Karpas-422 (cell line): Measurements from ENCODE around the gene TEX28. TPM values are rescaled to one million over a fixed set of nuclear protein-coding genes. Genes with fewer than 3 reads are reported as not detected.
"Not testable (repeated sequence)": the region's sequence is repeated elsewhere in the genome, so short reads cannot be mapped to it uniquely, and the experiment has no call there.

Experiments
- DNase-seq: peaks from one replicate; pipeline ENCODE4 v3.0.0-alpha.2; 2015
- H2AFZ ChIP-seq: fragments of 200-600 bp; sonication (generic); 2 replicates; pipeline ENCODE4 v1.6.1; 2014; ENCODE audit warnings: antibody characterized with exemption, low read length, mixed read lengths
- H3K27ac ChIP-seq: fragments of 200-600 bp; sonication (generic); 2 replicates; pipeline ENCODE4 v1.5.1; 2014; ENCODE audit warnings: mild to moderate bottlenecking, low read length, moderate library complexity
- H3K27me3 ChIP-seq: fragments of 200-600 bp; sonication (generic); 2 replicates; pipeline ENCODE4 v1.6.1; 2014; ENCODE audit warnings: low read length, mixed read lengths
- H3K36me3 ChIP-seq: fragments of 200-600 bp; sonication (generic); 2 replicates; pipeline ENCODE4 v1.6.1; 2014; ENCODE audit warnings: low read length, mixed read lengths; ENCODE audit not compliant: insufficient read depth
- H3K4me1 ChIP-seq: fragments of 200-600 bp; sonication (generic); 2 replicates; pipeline ENCODE4 v1.6.1; 2014; ENCODE audit warnings: mild to moderate bottlenecking, low read length, mixed read lengths
- H3K4me2 ChIP-seq: fragments of 200-600 bp; sonication (generic); 2 replicates; pipeline ENCODE4 v1.6.1; 2014; ENCODE audit warnings: low read length, low read depth, mild to moderate bottlenecking; ENCODE audit not compliant: poor library complexity, severe bottlenecking
- H3K4me3 ChIP-seq: fragments of 200-600 bp; sonication (generic); 2 replicates; pipeline ENCODE4 v1.5.1; 2014; ENCODE audit warnings: mild to moderate bottlenecking, antibody characterized with exemption, low read length, mixed read lengths
- H3K79me2 ChIP-seq: fragments of 200-600 bp; sonication (generic); 2 replicates; pipeline ENCODE4 v1.6.1; 2014; ENCODE audit warnings: mild to moderate bottlenecking, low read length, mixed read lengths
- H3K9ac ChIP-seq: fragments of 200-600 bp; sonication (generic); 2 replicates; pipeline ENCODE4 v1.6.0; 2014; ENCODE audit warnings: low read length
- H3K9me2 ChIP-seq: fragments of 200-600 bp; sonication (generic), shearing (Covaris generic); replicated peaks from 2 replicates; pipeline ENCODE4 v1.6.0; 2014; ENCODE audit warnings: mild to moderate bottlenecking, low read length, moderate library complexity; ENCODE audit not compliant: insufficient read depth
- H3K9me3 ChIP-seq: fragments of 300-700, 200-600 bp; sonication (generic); 2 replicates; pipeline ENCODE4 v1.6.1; 2014; ENCODE audit warnings: low read length, mixed read lengths
- H4K20me1 ChIP-seq: fragments of 200-600 bp; sonication (generic); 2 replicates; pipeline ENCODE4 v1.6.1; 2014; ENCODE audit warnings: mild to moderate bottlenecking, antibody characterized with exemption, low read length, low read depth; ENCODE audit not compliant: insufficient read depth
- total RNA-seq: library from RNA; depleted of rRNA; stranded (reverse); fragments of >200 nt; shearing (Covaris generic); gene quantifications from 2 replicates; pipeline ENCODE4 v1.2.3, GENCODE V29; 2014; ENCODE audit warnings: low replicate concordance

The TEX28 gene
- total RNA-seq, 1 experiment from 2014 or later = not detected

GRCh38 chrX:154308108-154308946 is 13.4 kb upstream of the TEX28 start:
- H3K27me3 ChIP-seq = no peaks in the 10 kb centered on the region
- H3K9me2 ChIP-seq = no peaks in the 10 kb centered on the region
- H2AFZ ChIP-seq = no peak overlapping the region
- no peak overlapping the region for H3K27ac ChIP-seq
- H3K9ac ChIP-seq = no peak overlapping the region
- no peaks in the 10 kb centered on the region for H3K36me3 ChIP-seq
- H4K20me1 ChIP-seq = no peaks in the 10 kb centered on the region
- no peaks in the 10 kb centered on the region for H3K4me1 ChIP-seq
- no peaks in the 10 kb centered on the region for H3K79me2 ChIP-seq
- H3K9me3 ChIP-seq = no peaks in the 10 kb centered on the region
- no peak overlapping the region for H3K4me3 ChIP-seq
- no peak overlapping the region for H3K4me2 ChIP-seq
- peak; percentile 90 for DNase-seq

GRCh38 chrX:154307202-154307601 is 12.3 kb upstream of the TEX28 start:
- H3K79me2 ChIP-seq = no peaks in the 10 kb centered on the region
- no peaks in the 10 kb centered on the region for H4K20me1 ChIP-seq
- H3K36me3 ChIP-seq = no peaks in the 10 kb centered on the region
- H3K9me2 ChIP-seq = no peaks in the 10 kb centered on the region
- H3K9ac ChIP-seq = no peak overlapping the region
- no peak overlapping the region for H3K4me3 ChIP-seq
- no peaks in the 10 kb centered on the region for H3K9me3 ChIP-seq
- no peak overlapping the region for H3K27ac ChIP-seq
- no peak overlapping the region for H3K4me2 ChIP-seq
- H2AFZ ChIP-seq = no peak overlapping the region
- no peaks in the 10 kb centered on the region for H3K4me1 ChIP-seq
- no peaks in the 10 kb centered on the region for H3K27me3 ChIP-seq
- no peak for DNase-seq

- no peaks in the 10 kb centered on the region for H3K4me1 ChIP-seq
- H3K27ac ChIP-seq = no peak overlapping the region
These were observed 10.7 kb upstream of the TEX28 start for GRCh38 chrX:154305541-154306205.

GRCh38 chrX:154304846-154305245 is 9.9 kb upstream of the TEX28 start:
- Histone ChIP-seq H2AFZ (no peak overlapping the region), H3K27me3 (no peaks in the 10 kb centered on the region), H3K4me3 (no peak overlapping the region), H3K36me3 (no peaks in the 10 kb centered on the region), H3K4me2 (no peak overlapping the region), H3K27ac (no peak overlapping the region), H4K20me1 (no peaks in the 10 kb centered on the region), H3K9me3 (no peaks in the 10 kb centered on the region), H3K79me2 (no peaks in the 10 kb centered on the region), H3K9me2 (no peaks in the 10 kb centered on the region), H3K9ac (no peak overlapping the region), H3K4me1 (no peaks in the 10 kb centered on the region)
- no peak for DNase-seq

More at GRCh38 chrX:154305541-154306205, 10.7 kb upstream of the TEX28 start:
- Histone ChIP-seq H3K9me3 (no peaks in the 10 kb centered on the region), H3K27me3 (no peaks in the 10 kb centered on the region), H3K79me2 (no peaks in the 10 kb centered on the region), H3K9me2 (no peaks in the 10 kb centered on the region), H3K4me3 (no peak overlapping the region), H2AFZ (no peak overlapping the region), H3K36me3 (no peaks in the 10 kb centered on the region), H4K20me1 (no peaks in the 10 kb centered on the region), H3K4me2 (no peak overlapping the region), H3K9ac (no peak overlapping the region)
- DNase-seq = no peak

GRCh38 chrX:154303476-154303875 is 8.6 kb upstream of the TEX28 start:
- no peak for DNase-seq
- Histone ChIP-seq H3K79me2 (no peaks in the 10 kb centered on the region), H3K9me2 (no peaks in the 10 kb centered on the region), H4K20me1 (no peaks in the 10 kb centered on the region), H2AFZ (no peak overlapping the region), H3K4me1 (no peaks in the 10 kb centered on the region), H3K9me3 (no peaks in the 10 kb centered on the region), H3K4me3 (no peak overlapping the region), H3K9ac (no peak overlapping the region), H3K27me3 (no peaks in the 10 kb centered on the region), H3K36me3 (no peaks in the 10 kb centered on the region), H3K27ac (no peak overlapping the region), H3K4me2 (no peak overlapping the region)

- H3K9me2 ChIP-seq, H3K9ac ChIP-seq, H3K4me2 ChIP-seq, H4K20me1 ChIP-seq, H3K36me3 ChIP-seq, DNase-seq, H3K4me3 ChIP-seq, H2AFZ ChIP-seq, H3K27me3 ChIP-seq, H3K4me1 ChIP-seq, H3K79me2 ChIP-seq, H3K27ac ChIP-seq, H3K9me3 ChIP-seq: not testable (repeated sequence)
These were observed 8.1 kb upstream of the TEX28 start for GRCh38 chrX:154302998-154303397.

GRCh38 chrX:154300816-154301215 is 5.9 kb upstream of the TEX28 start:
- no peak overlapping the region for H3K9ac ChIP-seq
- H3K9me2 ChIP-seq = no peaks in the 10 kb centered on the region
- no peaks in the 10 kb centered on the region for H3K79me2 ChIP-seq
- H3K9me3 ChIP-seq = no peaks in the 10 kb centered on the region
- no peak overlapping the region for H3K27ac ChIP-seq
- no peak overlapping the region for H3K4me2 ChIP-seq
- no peaks in the 10 kb centered on the region for H3K4me1 ChIP-seq
- no peaks in the 10 kb centered on the region for H4K20me1 ChIP-seq
- DNase-seq = no peak
- no peak overlapping the region for H2AFZ ChIP-seq
- H3K27me3 ChIP-seq = no peaks in the 10 kb centered on the region
- H3K36me3 ChIP-seq = no peaks in the 10 kb centered on the region
- H3K4me3 ChIP-seq = no peak overlapping the region

GRCh38 chrX:154298312-154298711 is 3.4 kb upstream of the TEX28 start:
- H3K4me2 ChIP-seq = no peak overlapping the region
- no peaks in the 10 kb centered on the region for H4K20me1 ChIP-seq
- no peaks in the 10 kb centered on the region for H3K9me3 ChIP-seq
- H3K27me3 ChIP-seq = no peaks in the 10 kb centered on the region
- H3K4me1 ChIP-seq = no peaks in the 10 kb centered on the region
- no peaks in the 10 kb centered on the region for H3K36me3 ChIP-seq
- no peak overlapping the region for H3K9ac ChIP-seq
- H3K9me2 ChIP-seq = no peaks in the 10 kb centered on the region
- DNase-seq = no peak
- no peak overlapping the region for H3K4me3 ChIP-seq
- H3K27ac ChIP-seq = no peak overlapping the region
- no peaks in the 10 kb centered on the region for H3K79me2 ChIP-seq
- H2AFZ ChIP-seq = no peak overlapping the region
